22Rv1 (cell line): ENCODE data around the gene TMIGD2.

Experiments used
- H3K27ac ChIP-seq: fragments of 450-650 bp; 2 replicates; pipeline ENCODE4 v1.5.1; 2017
- ZFX ChIP-seq: fragments of 450-650 bp; IDR thresholded peaks from 2 replicates; pipeline ENCODE4 v1.6.1; 2017; ENCODE audit warnings: antibody characterized with exemption, borderline replicate concordance
- TF ChIP-seq, protein P1 (sequence below): fragments of 450-650 bp; IDR thresholded peaks from 2 replicates; pipeline ENCODE4 v1.5.1; 2017; ENCODE audit warnings: mild to moderate bottlenecking

TMIGD2 gene

DNA sequence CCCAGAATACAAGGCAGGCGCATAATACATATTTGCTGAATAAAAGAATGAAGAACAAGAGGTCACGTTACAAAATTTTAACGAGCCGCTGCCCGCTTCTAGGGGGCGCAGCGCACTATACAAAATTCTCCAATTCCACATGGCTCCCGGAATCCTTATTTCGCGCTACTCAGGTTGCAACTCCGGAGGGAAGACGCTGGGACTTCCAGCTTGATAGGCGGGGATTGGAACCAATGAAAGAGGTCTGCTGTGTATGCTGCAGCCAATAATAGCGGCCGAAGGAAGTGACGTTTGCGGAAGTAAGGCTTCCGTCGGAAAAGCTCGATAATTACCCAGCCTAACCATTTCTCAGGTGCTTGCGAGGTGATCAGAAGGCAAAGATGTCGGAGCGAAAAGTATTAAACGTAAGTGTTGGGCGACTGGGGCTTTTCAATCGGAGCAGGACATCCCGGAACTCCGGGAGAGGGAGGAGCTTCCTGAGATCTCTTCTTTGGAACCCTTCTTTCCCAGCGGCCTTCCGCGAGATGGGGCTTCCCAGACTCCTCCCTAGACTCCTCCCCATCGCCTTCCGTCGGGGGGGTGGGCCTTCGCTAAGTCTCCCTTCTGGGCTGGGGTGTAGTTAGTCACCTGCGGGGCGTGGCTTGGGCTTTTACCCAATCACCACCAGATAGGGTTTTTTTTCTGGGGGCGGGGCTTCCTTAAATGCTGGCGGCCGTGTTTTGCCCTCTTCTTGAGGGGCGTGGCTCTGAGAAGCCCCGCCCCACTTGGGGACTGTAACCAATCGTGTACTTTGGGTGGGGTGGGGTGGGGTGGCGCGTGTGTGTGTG is 55.2 kb downstream of the TMIGD2 start, which contains the start of gene YJU2:
Gene YJU2 (plus strand): TSS at position 314 of the 827 bp plus-strand sequence. CDS start 67 bp downstream, at position 381.
- TF ChIP-seq, protein P1, sequence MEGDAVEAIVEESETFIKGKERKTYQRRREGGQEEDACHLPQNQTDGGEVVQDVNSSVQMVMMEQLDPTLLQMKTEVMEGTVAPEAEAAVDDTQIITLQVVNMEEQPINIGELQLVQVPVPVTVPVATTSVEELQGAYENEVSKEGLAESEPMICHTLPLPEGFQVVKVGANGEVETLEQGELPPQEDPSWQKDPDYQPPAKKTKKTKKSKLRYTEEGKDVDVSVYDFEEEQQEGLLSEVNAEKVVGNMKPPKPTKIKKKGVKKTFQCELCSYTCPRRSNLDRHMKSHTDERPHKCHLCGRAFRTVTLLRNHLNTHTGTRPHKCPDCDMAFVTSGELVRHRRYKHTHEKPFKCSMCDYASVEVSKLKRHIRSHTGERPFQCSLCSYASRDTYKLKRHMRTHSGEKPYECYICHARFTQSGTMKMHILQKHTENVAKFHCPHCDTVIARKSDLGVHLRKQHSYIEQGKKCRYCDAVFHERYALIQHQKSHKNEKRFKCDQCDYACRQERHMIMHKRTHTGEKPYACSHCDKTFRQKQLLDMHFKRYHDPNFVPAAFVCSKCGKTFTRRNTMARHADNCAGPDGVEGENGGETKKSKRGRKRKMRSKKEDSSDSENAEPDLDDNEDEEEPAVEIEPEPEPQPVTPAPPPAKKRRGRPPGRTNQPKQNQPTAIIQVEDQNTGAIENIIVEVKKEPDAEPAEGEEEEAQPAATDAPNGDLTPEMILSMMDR = peak; percentile 78
- TF ChIP-seq ZFX = no peak
- H3K27ac ChIP-seq = peak within 1 kb of the TSS; percentile 91

DNA sequence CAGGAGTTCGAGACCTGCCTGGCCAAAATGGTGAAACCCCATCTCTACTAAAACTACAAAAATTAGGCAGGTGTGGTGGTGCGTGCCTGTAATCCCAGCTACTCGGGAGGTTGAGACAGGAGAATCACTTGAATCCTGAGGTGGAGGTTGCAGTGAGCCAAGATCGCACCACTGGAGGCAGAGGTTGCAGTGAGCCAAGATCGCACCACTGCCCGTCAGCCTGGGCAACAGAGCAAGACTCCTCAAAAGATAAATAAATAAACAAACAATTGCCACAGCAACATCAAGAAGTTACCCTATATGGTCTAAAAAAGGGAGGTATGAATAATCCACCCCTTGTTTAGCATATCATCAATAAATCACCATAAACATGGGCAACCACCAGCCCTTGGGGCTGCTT is 56.3 kb downstream of the TMIGD2 start:
- peak overlapping the region; percentile 91 for H3K27ac ChIP-seq
